ENCODE results near the gene WARS2. TPM values are rescaled to one million over a fixed set of nuclear protein-coding genes. Genes with fewer than 3 reads are reported as not detected.

Gene WARS2
- total and polyA plus RNA-seq, 2 donors = 6.8 to 29.3 TPM

DNA sequence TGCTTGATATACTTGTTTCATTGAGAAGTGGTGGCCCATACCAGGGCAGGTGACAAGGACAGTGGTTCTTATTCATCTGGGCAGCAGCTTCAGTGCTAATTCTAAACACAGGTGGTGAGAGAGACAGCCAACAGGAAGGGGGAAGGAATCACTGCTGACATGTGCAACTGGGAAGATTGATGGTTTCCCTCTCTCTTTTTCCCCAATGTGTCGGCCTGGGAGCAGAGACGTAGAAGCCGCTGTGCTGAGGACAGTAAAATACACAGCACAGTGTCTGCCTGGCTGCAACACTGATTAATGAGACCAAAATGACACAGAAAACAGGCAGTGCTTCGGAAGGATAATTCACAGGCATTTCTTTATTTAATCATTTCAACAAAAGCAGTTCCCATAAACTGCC lies 48.8 kb downstream of the WARS2 start:
- no peak for DNase-seq (ENCODE audit: extremely low spot score)
- H3K4me1 ChIP-seq (ENCODE audit: insufficient read depth) = no peaks in the 10 kb centered on the region
- 73% methylated on average over 4 of the region's 4 CpGs for WGBS

DNA sequence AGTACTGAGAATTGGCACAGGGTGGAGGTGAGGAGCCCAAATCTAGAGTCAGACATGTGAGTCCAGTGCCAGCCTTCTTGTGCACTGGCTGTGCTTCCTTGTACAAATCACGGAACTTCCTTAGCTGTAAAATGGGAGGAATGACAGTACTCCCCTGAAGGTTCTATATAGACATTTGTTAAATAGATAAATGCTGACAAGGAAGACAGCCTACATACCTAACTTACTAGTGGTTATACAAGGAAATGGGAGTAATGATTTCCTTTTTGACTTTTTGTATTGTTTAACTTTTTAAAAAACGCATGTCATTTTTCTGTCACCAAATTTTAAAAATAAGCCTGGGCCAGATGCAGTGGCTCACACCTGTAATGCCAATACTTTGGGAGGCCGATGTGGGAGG lies 50.2 kb downstream of the WARS2 start:
- Histone ChIP-seq H3K4me1 (ENCODE audit: insufficient read depth) (no peaks in the 10 kb centered on the region), H3K27ac (ENCODE audit: low read depth) (no peak overlapping the region), H3K36me3 (ENCODE audit: insufficient read depth) (peaks cover 1% of the 10 kb centered on the region), H3K4me3 (ENCODE audit: low read depth, low read length) (no peak overlapping the region)
- WGBS = 97% methylated on average over 3 of the region's 3 CpGs
- no peak for DNase-seq (ENCODE audit: extremely low spot score)

More for the DNA sequence above, 48.8 kb downstream of the WARS2 start:
- peaks cover 1% of the 10 kb centered on the region for H3K36me3 ChIP-seq (ENCODE audit: insufficient read depth)
- no peak overlapping the region for H3K27ac ChIP-seq (ENCODE audit: low read depth)
- H3K4me3 ChIP-seq (ENCODE audit: low read depth, low read length) = no peak overlapping the region

DNA sequence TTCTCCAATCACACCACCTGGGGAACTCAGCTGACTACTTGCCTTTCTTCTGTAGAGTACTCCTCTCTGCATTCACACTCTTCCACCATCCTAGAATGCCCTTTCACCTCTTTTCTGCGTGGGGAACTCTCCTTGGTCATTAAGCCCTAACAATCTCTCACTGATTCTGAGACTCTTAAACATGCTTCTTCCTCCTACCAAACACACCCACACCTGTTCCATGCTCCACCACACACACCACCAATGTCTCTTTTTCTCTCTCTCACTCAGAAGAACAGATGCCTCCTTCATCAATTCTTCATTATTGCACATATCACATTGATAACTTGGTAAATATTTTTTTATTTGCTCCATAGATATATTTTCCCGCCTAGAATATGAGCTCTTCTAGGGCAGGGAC lies 53.6 kb downstream of the WARS2 start:
- Histone ChIP-seq H3K4me3 (ENCODE audit: low read depth, low read length) (no peak overlapping the region), H3K4me1 (ENCODE audit: insufficient read depth) (no peaks in the 10 kb centered on the region), H3K27ac (ENCODE audit: low read depth) (no peak overlapping the region), H3K36me3 (ENCODE audit: insufficient read depth) (no peaks in the 10 kb centered on the region)
- no peak for DNase-seq (ENCODE audit: extremely low spot score)
- WGBS = 83% methylated on average over 2 of the region's 2 CpGs

DNA sequence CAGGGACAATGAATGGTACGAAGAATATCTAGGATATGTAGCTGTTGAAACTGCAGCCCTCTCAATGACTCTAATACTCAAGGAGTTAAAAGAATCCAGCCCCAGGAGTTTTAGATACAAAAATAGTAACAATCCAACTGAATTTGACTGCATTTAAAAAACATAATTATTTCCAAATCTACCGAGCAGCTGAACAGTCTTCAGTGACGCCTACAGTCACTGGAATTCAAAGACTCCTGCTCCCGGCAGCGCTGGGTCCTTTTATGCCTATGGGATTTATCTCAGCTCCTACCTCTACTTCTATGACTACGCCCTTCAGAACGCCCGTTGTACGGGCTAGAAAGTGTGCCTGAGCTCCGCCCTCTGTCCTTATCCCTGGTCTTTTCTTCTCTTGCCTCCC lies 55.7 kb downstream of the WARS2 start:
- no peak overlapping the region for H3K27ac ChIP-seq (ENCODE audit: low read depth)
- H3K36me3 ChIP-seq (ENCODE audit: insufficient read depth) = no peaks in the 10 kb centered on the region
- 85% methylated on average over 10 of the region's 10 CpGs for WGBS
- no peak for DNase-seq (ENCODE audit: extremely low spot score)
- no peaks in the 10 kb centered on the region for H3K4me1 ChIP-seq (ENCODE audit: insufficient read depth)
- no peak overlapping the region for H3K4me3 ChIP-seq (ENCODE audit: low read depth, low read length)

DNA sequence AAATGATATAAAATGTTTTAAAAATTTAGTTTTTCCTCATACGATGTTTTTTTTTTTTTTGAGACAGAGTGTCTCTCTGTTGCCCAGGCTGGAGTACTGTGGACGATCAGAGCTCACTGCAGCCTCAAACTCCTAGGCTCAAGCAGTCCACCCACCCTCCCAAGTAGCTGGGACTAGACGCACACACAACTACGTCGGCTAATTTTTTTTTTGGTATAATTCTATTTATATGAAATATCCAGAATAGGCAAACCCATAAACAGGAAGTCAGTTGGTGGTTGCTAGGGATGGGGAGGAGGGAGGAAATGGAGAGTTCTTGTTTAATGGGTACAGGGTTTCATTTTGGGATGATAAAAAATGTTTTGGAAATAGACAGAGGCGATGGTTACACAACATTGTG lies 56.5 kb downstream of the WARS2 start:
- H3K36me3 ChIP-seq (ENCODE audit: insufficient read depth) = no peaks in the 10 kb centered on the region
- no peak overlapping the region for H3K4me3 ChIP-seq (ENCODE audit: low read depth, low read length)
- H3K27ac ChIP-seq (ENCODE audit: low read depth) = no peak overlapping the region
- no peaks in the 10 kb centered on the region for H3K4me1 ChIP-seq (ENCODE audit: insufficient read depth)
- DNase-seq (ENCODE audit: extremely low spot score) = no peak
- WGBS = 82% methylated on average over 6 of the region's 6 CpGs

DNA sequence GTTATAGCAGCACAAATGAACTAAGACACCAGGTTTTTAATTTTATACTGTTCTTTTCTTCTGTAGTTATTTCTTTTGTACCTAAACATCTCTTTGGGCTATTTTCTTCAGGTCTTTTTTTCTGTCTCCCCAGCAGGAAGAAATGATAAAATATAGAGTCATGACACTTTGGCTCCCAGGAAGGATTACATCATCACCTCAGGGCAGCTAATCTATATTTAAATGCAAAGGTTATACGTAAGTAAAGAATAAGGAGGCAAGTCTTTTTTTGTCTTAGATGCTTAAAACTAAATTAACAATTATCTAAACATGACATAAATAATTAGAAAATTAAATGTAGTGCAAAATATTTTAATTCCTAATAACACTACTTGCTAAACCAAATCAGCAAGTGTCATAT lies 57.0 kb downstream of the WARS2 start:
- no peaks in the 10 kb centered on the region for H3K4me1 ChIP-seq (ENCODE audit: insufficient read depth)
- H3K36me3 ChIP-seq (ENCODE audit: insufficient read depth) = no peaks in the 10 kb centered on the region
- no peak overlapping the region for H3K4me3 ChIP-seq (ENCODE audit: low read depth, low read length)
- DNase-seq (ENCODE audit: extremely low spot score) = no peak
- WGBS = 95% methylated on average over 1 of the region's 1 CpG
- no peak overlapping the region for H3K27ac ChIP-seq (ENCODE audit: low read depth)

DNA sequence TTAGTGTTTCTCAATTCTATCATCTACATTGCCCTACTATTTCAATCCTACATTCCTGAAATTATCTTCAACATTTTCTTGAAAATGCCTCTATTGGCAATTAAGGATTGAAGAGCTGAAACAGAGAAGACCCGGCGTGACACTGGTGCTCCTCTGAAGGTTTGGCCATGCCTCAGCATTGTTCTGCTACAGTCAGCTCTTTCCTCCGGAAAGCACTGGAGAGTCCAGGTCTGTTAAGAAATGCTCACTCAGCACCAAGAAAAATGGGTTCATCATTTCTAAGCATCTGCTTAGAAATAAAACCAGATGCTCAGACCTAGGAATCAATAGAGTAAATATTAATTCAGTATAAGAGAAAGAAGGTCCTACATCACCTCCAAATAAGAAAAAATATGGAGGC lies 58.8 kb downstream of the WARS2 start:
- Histone ChIP-seq H3K4me3 (ENCODE audit: low read depth, low read length) (no peak overlapping the region), H3K27ac (ENCODE audit: low read depth) (no peak overlapping the region), H3K4me1 (ENCODE audit: insufficient read depth) (no peaks in the 10 kb centered on the region), H3K36me3 (ENCODE audit: insufficient read depth) (no peaks in the 10 kb centered on the region)
- no peak for DNase-seq (ENCODE audit: extremely low spot score)
- 83% methylated on average over 3 of the region's 3 CpGs for WGBS

DNA sequence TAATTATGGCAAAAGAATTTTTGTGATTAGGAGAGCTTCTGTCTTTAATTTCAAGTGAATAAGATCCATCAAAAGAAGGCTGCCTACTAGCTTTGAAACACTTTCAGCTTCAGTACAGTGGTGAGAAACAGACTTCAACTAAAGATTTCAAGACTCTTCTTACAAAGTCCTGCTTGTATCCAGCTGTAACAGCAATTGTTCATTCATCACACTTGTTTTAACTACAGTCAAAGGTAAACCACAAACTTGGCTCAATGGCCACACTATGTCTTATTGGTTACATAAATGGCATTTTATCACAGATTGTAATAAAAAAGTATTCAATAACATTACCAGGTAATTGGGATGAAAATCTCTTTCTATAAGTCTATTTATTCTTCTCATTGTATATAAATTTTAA lies 59.2 kb downstream of the WARS2 start:
- H3K27ac ChIP-seq (ENCODE audit: low read depth) = no peak overlapping the region
- no peaks in the 10 kb centered on the region for H3K36me3 ChIP-seq (ENCODE audit: insufficient read depth)
- H3K4me1 ChIP-seq (ENCODE audit: insufficient read depth) = no peaks in the 10 kb centered on the region
- H3K4me3 ChIP-seq (ENCODE audit: low read depth, low read length) = no peak overlapping the region
- no peak for DNase-seq (ENCODE audit: extremely low spot score)

DNA sequence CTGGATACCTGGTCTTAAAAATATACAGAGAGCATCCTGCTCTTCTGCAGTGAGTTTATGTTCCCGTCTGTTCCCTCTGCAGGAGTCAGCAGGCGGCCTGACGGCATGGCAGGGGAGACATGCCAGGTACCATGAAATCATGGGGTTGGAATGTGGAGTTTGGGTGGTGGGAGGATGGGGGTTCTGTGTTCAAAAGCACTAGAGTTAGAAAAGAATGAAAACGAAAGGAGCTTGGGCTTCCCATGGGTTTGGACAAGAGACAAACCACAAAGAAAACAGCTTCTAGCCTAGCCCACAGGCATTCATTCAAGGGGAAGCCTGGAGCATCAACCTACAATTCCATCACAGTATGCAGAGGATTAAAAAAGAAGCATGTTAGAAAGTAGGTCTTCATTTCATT lies 59.9 kb downstream of the WARS2 start:
- no peak for DNase-seq (ENCODE audit: extremely low spot score)
- Histone ChIP-seq H3K4me1 (ENCODE audit: insufficient read depth) (no peaks in the 10 kb centered on the region), H3K4me3 (ENCODE audit: low read depth, low read length) (no peak overlapping the region), H3K27ac (ENCODE audit: low read depth) (no peak overlapping the region), H3K36me3 (ENCODE audit: insufficient read depth) (no peaks in the 10 kb centered on the region)
- 50% methylated on average over 4 of the region's 4 CpGs for whole genome bisulfite sequencing

DNA sequence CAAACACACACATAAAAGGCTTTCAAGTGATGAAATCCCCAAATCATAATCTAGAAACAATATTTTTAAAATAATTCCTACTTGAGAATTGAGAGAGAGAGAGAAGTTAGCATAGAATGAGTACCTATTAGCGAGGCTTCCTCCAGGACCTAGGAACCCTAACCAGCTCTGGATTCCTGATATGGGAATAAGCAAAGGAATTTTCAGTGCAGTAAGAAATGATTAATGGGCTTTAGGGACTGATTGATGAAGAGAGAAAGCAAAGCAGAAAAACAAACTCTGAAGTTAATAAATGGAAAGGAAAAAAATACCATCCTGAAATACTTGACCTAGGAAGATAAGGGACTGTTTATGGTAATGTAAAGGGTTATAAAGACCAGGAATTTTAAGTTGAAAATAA lies 60.6 kb downstream of the WARS2 start:
- no peak overlapping the region for H3K27ac ChIP-seq (ENCODE audit: low read depth)
- WGBS = 97% methylated on average over 1 of the region's 1 CpG
- H3K4me3 ChIP-seq (ENCODE audit: low read depth, low read length) = no peak overlapping the region
- H3K36me3 ChIP-seq (ENCODE audit: insufficient read depth) = no peaks in the 10 kb centered on the region
- H3K4me1 ChIP-seq (ENCODE audit: insufficient read depth) = no peaks in the 10 kb centered on the region
- DNase-seq (ENCODE audit: extremely low spot score) = no peak

DNA sequence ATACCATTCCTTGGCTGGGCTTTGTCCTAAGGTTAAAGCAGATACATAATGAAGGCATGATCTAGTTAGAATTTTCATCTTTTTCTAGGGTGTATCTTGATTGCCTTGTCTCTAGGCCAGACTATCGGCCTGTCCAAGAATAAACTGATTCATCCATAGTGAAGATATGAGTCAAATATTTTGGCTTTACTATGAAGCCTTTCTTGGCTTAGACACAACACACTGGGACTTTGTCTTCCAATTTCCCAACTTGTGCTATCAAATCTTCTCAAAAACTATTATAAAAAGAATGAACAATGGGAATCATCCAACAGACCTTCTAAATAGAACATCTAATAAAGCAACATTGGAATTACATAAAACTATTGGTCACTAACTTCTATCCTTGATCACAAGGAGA lies 64.8 kb downstream of the WARS2 start:
- H3K27ac ChIP-seq (ENCODE audit: low read depth) = no peak overlapping the region
- H3K4me1 ChIP-seq (ENCODE audit: insufficient read depth) = no peaks in the 10 kb centered on the region
- H3K36me3 ChIP-seq (ENCODE audit: insufficient read depth) = no peaks in the 10 kb centered on the region
- WGBS = 28% methylated on average over 1 of the region's 1 CpG
- DNase-seq (ENCODE audit: extremely low spot score) = no peak
- H3K4me3 ChIP-seq (ENCODE audit: low read depth, low read length) = no peak overlapping the region

DNA sequence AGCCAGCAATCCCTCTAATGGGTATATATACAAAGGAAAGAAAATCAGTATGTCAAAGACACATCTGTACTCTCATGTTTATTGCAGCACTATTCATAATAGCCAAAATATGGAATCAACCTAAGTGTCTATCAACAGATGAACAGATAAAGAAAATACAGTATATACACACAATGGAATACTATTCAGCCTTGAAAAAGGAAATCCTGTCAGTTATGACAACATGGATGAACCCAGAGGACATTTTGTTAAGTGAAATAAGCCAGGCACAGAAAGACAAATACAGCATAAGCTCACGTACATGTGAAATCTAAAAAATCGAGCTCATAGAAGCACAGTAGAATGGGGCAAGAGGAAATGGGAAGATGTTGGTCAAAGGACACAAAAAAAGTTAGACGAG lies 69.1 kb downstream of the WARS2 start:
- Histone ChIP-seq H3K4me3 (ENCODE audit: low read depth, low read length) (no peak overlapping the region), H3K27ac (ENCODE audit: low read depth) (no peak overlapping the region), H3K36me3 (ENCODE audit: insufficient read depth) (no peaks in the 10 kb centered on the region), H3K4me1 (ENCODE audit: insufficient read depth) (no peaks in the 10 kb centered on the region)
- over 99% methylated on average over 3 of the region's 3 CpGs for WGBS
- no peak for DNase-seq (ENCODE audit: extremely low spot score)

DNA sequence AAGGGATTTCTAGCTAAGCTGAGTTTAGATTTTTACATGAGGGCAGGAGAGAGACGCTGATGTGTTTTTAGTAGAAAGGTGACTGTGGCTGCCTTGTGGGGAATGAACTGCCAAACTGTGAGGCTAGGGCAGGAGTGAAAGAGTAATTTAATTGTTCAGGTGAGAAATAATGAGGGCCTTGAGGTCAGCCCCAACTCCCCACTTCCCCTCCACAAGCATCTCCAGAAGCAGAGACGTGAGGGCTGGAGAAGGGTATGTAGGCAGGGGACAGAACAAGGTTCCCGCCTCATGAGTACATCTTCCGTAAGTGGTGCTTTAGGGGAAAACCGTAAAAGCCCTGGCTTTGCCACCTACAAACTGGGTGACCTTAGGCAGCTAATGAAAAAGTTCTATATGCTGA lies 70.8 kb downstream of the WARS2 start:
- H3K4me3 ChIP-seq (ENCODE audit: low read depth, low read length) = no peak overlapping the region
- WGBS = 76% methylated on average over 5 of the region's 5 CpGs
- no peaks in the 10 kb centered on the region for H3K36me3 ChIP-seq (ENCODE audit: insufficient read depth)
- H3K27ac ChIP-seq (ENCODE audit: low read depth) = no peak overlapping the region
- no peaks in the 10 kb centered on the region for H3K4me1 ChIP-seq (ENCODE audit: insufficient read depth)
- no peak for DNase-seq (ENCODE audit: extremely low spot score)

DNA sequence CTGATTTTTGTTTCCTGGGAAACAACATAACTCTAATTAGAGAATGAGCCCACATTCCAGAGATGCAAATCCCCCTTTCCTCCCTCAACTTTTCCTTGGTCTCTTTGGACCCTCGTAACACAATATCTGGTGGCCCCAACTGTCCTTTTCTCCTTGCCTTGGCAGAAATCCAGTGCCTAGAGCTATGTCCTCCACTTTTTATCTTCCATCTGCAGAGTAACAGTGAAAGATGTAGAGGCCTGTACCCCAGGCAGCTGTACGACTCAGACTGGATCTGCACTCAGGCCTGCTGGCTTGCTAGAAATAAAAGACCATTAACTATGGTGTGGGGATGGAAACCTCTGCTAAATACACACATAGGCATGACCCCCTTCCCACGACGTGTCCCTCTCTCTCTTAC lies 72.0 kb downstream of the WARS2 start:
- DNase-seq (ENCODE audit: extremely low spot score) = no peak
- Histone ChIP-seq H3K4me3 (ENCODE audit: low read depth, low read length) (no peak overlapping the region), H3K27ac (ENCODE audit: low read depth) (no peak overlapping the region), H3K36me3 (ENCODE audit: insufficient read depth) (no peaks in the 10 kb centered on the region), H3K4me1 (ENCODE audit: insufficient read depth) (no peaks in the 10 kb centered on the region)
- WGBS = 67% methylated on average over 4 of the region's 4 CpGs

DNA sequence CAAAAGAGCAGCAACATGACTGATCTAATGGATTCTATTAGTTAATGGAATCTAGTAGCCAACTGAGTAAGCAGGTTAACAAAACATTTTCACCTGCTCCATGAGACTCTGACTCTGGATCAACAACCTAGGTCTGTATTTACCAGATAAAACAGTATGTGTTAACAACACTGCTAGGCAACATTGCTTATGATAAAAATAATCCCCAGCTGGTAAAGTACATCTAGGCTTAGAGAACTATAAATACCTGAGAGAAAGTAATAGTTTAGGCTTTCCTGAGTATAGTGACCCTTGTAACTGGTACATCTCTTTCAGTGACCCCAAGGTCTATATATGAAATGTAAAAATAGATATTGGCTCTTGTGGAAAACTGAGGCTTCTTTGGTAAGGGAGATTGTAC lies 78.8 kb downstream of the WARS2 start:
- Histone ChIP-seq H3K4me3 (ENCODE audit: low read depth, low read length) (no peak overlapping the region), H3K27ac (ENCODE audit: low read depth) (no peak overlapping the region), H3K36me3 (ENCODE audit: insufficient read depth) (no peaks in the 10 kb centered on the region), H3K4me1 (ENCODE audit: insufficient read depth) (no peaks in the 10 kb centered on the region)
- no peak for DNase-seq (ENCODE audit: extremely low spot score)
